NCI-H524 treated with DMSO at 0.1 percent for 48 hours (cell line): ENCODE measurements around the gene EIF4A2.
A peak's percentile ranks its signal among the peaks of the same experiment; 100 is the strongest.
"Not testable (repeated sequence)": the region's sequence is repeated elsewhere in the genome, so short reads cannot be mapped to it uniquely, and the experiment has no call there.

Source experiments
- DNase-seq: peaks from one replicate; lab custom pipeline; 2025; lab: John Stamatoyannopoulos, UW

Gene EIF4A2

DNA sequence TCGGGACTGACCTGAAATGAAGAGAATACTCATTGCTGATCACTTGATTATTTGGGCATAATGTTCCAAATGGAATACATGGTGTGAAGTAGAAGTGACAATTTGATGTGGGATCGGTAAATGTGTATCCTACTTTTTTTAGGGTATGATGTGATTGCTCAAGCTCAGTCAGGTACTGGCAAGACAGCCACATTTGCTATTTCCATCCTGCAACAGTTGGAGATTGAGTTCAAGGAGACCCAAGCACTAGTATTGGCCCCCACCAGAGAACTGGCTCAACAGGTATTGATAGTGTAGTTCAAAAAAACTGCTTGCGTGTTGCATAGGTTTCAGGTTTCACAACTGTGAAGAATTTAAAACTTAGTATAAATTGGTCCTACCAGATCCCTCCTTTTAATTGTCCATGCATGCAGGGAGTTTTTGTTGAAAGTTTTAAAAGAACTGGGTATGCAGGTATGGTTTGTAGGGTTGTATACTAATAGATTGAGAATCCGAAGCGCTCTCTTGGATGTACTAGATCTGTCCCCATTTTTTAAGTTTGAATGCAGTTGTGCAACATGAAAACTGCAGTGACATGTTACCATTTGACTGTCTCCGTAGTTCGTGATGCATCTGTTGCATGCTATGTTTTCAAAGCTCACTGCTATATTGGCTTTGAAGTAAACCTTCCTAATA lies 1.6 kb downstream of the EIF4A2 start:
- DNase-seq = no peak

- no peak for DNase-seq
Observed at GRCh38 chr3:186785495-186786018, 2.2 kb downstream of the EIF4A2 start.

- no peak for DNase-seq
Observed at GRCh38 chr3:186786922-186787321, 3.5 kb downstream of the EIF4A2 start.

DNA sequence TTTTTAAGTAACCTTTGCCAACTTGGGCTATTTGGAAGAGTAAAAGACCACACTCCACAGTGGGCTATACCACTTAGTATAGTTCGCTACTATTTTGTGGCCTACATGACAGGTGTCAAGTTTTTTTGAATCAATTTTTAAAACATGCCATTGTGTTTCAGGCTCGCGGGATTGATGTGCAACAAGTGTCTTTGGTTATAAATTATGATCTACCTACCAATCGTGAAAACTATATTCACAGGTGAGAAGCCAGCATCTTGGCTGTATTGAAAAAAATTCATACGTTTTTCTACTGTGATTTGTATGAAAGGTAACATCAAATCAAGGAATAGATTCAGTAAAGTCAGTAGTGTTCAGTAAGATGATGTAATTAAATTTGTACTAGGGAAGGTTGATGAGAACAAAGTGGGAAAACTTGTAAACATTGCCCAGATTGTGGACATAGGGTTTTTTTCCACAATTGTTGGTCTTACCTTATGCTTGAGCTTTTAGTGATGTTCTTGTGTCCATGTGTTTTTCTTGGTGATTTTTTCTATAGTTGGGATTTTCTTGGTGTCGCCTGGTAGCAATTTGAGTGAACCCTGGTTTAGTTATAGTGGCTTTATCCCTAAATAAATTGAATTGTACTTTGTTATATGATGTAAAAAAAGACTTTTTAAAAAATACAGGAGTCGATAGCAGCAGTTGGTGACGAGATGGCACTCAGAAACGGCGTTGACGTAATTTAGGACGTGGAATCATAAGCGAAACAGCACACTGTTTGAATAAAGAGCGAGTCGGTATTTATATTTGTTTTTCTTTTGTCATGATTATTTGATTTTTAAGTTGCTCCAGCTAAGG lies 4.5 kb downstream of the EIF4A2 start:
- no peak for DNase-seq

GRCh38 chr3:186788482-186789370 lies 5.3 kb downstream of the EIF4A2 start:
- DNase-seq = no peak

GRCh38 chr3:186789554-186790260 lies 6.3 kb downstream of the EIF4A2 start:
- DNase-seq = no peak

GRCh38 chr3:186790261-186790981 lies 7.0 kb downstream of the EIF4A2 start:
- no peak for DNase-seq

DNA sequence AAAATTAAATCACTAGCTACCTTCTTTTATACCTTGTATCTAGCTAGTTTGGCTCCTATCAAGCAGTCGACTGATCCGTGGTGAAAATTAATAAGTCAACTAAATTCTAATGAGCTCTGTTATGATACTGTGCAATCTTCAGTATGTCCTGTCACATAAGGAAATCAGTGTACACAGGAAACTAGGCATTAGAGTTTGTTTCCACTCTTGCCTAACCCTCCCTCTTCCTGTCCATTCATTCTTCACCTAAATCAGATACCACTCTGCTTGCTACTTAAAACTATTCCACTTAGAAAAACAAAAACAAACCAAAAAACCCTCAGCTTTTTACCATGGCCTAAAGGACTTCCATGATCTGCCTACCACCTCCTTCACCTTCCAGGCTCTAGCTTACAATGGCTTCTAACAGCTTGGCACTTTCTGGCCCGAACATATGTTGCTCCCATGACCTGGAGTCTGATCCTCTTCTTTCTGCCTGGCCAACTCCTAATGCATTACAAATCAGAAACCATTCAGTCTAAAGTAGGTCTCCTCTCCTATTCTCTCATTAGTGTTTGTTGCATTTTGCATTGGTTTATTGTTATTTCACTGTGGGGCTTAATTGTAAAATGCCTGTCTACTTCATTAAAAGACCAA lies 15.0 kb downstream of the EIF4A2 start:
- no peak for DNase-seq

DNA sequence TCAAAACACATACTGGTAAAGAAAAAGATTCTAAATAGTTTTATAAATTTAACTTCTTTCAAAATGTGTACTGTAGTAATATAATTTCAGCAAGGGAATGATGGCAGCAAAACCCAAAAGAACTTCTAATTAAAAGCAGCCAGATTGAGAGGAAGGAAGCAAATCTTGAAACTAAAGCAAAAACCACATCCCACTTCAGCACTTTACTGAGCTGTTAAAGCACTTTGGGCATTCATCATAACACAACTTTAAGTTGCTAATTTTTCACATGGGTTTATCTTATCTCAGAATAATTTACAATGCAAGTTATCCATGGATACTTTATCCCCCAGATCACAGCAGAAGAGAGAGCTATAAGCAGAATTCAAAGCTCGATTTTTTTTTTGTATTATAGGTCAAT lies 16.9 kb downstream of the EIF4A2 start:
- DNase-seq = no peak

DNA sequence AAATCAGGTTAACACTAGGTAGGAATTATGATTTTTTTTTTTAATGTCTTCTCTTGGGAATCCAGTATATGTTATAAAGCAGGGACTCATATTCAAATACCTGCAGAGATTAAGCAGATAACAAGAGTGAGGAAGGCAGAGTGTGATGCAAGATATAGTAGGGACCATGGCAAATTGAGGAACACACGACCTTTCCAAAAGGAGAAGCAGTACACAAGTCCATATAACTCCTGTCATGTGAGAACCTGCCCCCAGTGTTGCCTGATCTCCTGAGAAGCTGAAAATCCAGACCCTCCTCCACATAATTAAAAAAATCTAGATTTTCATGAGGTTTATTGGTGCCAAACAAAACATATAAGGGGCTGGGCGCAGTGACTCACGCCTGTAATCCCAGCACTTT lies 19.3 kb downstream of the EIF4A2 start:
- DNase-seq = no peak

GRCh38 chr3:186803447-186803846 lies 20.1 kb downstream of the EIF4A2 start:
- not testable (repeated sequence) for DNase-seq

DNA sequence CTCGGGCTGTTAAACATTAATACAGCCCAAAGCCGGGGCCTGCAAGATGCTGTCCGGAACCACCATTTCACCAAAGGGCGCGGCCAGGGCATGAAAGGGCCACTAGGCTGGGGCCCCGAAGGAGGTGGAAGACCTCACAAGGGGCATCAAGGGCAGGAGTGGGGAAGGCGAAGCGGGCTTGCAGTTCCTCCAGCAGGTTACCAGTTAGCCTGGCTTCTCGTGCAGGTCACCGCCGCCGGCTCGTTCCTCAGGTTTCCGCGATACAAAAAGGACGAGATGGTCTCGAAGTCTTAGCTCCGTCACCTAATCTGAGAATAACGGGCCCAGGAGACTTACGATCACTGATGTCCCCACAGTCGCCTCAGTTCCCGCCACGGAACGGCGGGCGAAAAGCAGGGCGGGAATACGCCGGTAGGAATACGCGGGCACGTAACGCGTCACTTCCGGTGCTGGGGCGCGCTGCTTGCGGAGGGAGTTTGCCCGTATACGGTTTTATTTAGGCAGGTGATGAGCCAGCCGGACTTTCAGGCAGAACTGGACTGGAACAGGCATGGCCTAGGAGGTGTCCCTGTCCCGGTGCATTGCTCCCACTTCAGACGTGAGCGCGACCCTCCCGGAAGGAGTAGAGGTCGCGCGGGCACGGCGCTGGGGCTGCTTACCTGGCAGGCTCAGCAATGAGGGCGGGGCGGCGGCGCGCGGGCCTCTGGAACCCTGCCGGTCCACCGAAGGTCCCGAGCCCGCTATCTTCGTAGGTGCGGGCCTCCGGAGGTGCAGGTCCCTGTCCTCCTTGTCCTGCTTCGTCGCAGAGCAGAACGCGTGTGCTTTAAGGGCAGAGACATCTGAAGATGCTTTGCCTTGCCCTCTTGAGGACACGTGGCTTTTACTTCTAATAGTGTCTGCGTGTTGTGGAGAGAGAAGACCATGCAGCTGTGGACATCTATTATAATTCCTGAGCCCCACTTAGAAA lies 23.0 kb downstream of the EIF4A2 start, which contains the start of gene RFC4:
Gene RFC4, minus strand, starts transcription at position 394 of the 967 bp plus-strand sequence. CDS start 1,769 bp downstream, outside the sequence.
- peak; percentile 53 for DNase-seq

DNA sequence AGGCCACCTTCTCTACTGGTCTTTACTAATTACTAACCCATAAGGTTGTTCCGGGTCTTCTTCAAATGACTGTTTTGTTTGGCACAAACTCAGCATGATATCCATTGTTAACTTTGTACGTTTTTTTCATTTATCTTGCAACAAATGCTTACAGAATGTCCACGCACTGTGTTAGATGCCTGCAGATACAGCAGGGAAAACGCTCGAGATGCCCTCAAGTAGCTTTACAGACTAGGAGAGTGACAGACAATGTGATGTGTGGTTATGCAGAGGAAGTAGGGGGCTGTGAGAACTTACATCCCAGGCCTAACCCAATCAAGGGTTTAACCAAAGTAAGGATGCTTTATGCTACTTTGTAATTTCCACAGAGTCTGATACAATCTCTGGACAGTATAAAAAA lies 23.9 kb downstream of the EIF4A2 start:
- DNase-seq = no peak

DNA sequence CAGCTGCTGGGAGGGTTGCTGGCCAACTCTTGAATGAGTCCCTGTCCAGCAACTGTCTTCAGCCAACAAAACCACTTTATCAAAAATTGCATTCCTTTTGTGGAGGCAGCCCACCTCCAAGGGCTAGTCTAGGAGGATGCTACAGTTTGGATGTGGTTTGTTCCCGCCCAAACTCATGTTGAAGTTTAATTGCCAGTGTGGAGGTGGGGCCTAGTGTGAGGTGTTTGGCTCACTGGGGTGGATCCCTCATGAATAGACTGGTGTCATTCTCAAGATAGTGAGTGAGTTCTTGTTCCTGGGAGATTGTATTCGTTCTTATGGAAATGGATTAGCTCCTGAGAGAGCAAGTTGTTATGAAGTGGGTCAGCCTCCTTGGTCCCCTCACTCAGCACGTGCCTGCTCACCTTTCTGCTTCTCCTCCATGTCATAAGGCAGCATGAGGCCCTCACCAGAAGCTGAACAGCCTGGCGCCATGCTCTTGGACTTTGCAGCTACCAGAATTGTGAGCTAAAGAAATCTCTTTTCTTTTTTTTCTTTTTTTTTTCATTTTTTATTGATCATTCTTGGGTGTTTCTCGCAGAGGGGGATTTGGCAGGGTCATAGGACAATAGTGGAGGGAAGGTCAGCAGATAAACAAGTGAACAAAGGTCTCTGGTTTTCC lies 27.1 kb downstream of the EIF4A2 start:
- no peak for DNase-seq

- DNase-seq = not testable (repeated sequence)
Observed at GRCh38 chr3:186811313-186811712, 27.9 kb downstream of the EIF4A2 start.

GRCh38 chr3:186814100-186814499 lies 30.7 kb downstream of the EIF4A2 start:
- DNase-seq = no peak

- DNase-seq = no peak
Observed at GRCh38 chr3:186815435-186815834, 32.1 kb downstream of the EIF4A2 start.

- no peak for DNase-seq
Observed at GRCh38 chr3:186818516-186818915, 35.1 kb downstream of the EIF4A2 start.
